Prostate gland (tissue), 2 donors: ENCODE data around the gene ZNF423.

Experiments used
- POLR2AphosphoS5 ChIP-seq: sonication (generic); formaldehyde crosslinking; IDR thresholded peaks from one replicate; pipeline ENCODE4 v1.6.1; 2017; ENCODE audit warnings: antibody characterized with exemption
- TF ChIP-seq, protein P1 (sequence below), 4 experiments: fragments of 200-600 bp in 2 of 4; fragments of 450-650 bp in 2 of 4; sonication (generic) in 2 of 4; IDR thresholded peaks; 1 replicate in 3 of 4; 2 replicates in 1 of 4; pipeline ENCODE4 v1.5.1; 2016 to 2019; ENCODE audit warnings: antibody characterized with exemption in 4 of 4, mild to moderate bottlenecking in 2 of 4, moderate library complexity in 2 of 4

DNA sequence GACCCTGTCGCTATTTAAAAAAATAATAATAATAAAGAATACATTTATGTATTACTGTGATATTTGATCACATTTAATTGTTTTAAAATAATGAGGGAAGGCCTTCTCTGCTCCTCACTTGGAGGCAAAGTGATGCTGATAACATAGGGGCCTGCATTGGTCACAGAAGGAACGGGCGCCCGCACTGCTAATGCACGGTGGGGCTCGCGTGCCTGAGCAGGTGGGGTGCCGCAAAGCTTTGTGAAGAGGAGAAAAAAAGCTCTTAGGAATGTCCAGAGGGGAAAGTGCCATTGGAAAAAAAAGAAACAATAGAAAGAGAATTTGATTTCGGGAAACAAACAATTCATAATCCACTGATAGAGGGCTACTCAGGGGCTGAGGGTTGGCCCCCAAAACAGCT, 143.8 kb downstream of the ZNF423 start:
- no peak for TF ChIP-seq POLR2AphosphoS5
- TF ChIP-seq, protein P1, sequence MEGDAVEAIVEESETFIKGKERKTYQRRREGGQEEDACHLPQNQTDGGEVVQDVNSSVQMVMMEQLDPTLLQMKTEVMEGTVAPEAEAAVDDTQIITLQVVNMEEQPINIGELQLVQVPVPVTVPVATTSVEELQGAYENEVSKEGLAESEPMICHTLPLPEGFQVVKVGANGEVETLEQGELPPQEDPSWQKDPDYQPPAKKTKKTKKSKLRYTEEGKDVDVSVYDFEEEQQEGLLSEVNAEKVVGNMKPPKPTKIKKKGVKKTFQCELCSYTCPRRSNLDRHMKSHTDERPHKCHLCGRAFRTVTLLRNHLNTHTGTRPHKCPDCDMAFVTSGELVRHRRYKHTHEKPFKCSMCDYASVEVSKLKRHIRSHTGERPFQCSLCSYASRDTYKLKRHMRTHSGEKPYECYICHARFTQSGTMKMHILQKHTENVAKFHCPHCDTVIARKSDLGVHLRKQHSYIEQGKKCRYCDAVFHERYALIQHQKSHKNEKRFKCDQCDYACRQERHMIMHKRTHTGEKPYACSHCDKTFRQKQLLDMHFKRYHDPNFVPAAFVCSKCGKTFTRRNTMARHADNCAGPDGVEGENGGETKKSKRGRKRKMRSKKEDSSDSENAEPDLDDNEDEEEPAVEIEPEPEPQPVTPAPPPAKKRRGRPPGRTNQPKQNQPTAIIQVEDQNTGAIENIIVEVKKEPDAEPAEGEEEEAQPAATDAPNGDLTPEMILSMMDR (IDR thresholded peaks at IDR 0.05) = no peak
